T-helper 1 cell (primary cell): ENCODE measurements around the gene TLK1.

ENCODE experiments used
- DNase-seq, 5 donors: peaks; one replicate each; pipeline ENCODE4 v3.0.0-alpha.2; 2012 to 2020

TLK1 gene

DNA sequence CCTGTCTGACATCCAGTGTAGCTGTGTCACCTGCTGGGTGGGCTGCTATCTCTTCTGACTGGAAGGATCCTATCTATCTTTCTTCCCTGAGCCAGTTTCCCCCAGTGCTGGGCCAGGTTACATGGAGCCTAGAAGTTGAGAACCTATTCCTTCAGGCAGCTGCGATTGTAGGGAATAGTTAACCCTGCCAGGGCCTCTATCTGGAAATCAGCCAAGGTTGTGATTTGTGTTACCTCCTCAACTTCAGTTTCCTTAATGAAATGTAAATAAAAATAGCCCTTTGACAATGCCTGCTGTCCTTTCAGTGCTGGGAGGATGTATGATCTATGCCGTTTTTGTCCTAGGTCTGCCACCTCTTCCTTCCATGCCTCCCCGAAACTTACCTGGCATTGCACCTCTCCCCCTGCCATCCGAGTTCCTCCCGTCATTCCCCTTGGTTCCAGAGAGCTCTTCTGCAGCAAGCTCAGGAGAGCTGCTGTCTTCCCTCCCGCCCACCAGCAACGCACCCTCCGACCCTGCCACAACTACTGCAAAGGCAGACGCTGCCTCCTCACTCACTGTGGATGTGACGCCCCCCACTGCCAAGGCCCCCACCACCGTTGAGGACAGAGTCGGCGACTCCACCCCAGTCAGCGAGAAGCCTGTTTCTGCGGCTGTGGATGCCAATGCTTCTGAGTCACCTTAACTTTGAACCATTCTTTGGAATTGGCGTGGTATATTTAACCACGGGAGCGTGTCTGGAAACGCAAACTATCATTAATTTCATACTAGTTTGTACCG is 195.1 kb downstream of the TLK1 start:
- DNase-seq: no peak

DNA sequence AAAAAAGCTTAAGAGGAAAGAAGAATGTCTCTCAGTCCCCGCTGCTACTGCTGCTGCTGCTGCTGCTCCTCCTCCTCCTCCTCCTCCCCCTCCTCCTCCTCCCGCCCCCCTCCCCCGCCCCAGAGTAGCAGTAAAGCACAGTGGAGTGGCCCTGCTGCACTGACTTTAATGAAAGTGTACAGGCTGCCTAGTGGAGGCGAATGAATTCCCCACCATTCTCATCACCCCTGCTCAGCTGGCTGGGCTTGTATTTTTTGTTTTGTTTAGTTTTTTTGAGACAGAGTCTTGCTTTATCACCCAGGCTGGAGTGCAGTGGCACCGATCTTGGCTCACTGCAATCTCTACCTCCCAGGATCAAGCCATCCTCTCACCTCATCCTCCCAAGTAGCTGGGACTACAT is 197.3 kb downstream of the TLK1 start:
- DNase-seq: no peak

DNA sequence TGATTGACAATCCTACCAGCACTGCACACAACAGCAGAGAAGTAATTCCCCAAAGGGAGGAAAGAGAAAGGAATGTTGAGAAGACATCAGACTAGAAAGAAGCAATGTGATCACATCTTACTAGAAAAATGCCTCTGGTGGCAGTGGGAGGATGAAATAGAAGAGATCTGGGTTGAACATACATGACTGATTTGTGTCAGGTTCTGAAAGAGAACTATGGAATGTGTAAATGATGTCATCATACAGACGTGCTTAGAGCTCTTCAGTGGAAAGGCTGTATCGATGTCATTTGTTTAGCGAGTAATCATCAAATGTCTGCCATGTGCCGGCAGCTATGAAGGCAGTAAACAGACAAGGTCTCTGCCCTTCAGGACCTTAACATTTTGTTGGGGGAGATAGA is 206.8 kb downstream of the TLK1 start:
- DNase-seq: no peak

DNA sequence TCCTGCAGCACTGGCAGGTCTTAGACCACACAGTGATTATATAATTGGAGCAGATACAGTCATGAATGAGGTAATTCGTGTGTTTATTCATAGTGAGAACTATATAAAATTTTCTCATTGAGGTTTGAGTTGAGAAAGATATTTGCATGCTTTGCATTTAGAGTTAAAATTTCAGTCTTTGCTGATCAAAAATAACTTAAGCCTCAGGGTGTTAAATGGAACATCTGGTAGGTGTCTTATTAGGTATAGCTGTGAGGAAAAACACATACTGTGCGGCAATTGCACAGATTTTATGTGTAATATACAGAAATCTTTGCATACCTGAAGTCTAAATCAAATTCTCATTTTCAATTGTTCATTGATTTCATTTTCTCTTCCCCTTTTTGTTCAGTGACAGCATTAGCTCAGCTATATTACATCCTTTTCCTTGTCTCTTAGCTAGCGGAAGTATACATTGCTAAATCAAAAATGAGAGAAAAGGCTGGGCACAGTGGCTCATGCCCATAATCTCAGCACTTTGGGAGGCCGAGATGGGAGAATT is 210.4 kb downstream of the TLK1 start:
- DNase-seq: no peak

DNA sequence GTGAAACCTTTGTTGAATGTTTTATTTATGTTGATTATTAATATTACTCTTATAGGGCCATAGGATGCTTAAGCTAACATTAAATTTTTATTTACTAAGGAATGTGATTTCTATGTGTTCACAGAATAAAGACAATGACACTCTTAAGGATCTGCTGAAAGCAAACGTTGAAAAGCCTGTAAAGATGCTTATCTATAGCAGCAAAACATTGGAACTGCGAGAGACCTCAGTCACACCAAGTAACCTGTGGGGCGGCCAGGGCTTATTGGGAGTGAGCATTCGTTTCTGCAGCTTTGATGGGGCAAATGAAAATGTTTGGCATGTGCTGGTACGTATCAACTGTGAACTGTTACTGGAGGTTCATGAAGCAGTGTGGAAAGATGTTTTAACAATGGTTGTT is 211.3 kb downstream of the TLK1 start:
- DNase-seq: no peak

DNA sequence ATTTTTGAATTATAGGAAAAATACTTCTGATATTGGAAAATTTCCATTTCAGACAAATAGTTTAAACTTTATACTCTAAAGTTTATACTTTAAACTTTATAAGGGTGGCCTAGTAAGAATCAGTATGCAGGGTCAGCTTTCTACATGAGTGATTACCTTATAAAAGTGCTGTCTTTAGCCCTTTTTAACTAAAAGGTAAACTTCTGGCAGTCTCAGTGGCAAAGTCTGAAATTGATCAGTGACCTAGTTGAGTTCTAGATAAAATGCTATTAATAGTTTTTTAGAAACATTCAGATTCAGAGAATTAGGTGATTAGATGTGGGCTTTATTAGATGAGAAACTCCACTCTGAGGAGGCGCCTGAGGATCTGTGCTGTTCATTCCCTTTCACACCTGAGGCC is 216.1 kb downstream of the TLK1 start:
- no peak for DNase-seq

DNA sequence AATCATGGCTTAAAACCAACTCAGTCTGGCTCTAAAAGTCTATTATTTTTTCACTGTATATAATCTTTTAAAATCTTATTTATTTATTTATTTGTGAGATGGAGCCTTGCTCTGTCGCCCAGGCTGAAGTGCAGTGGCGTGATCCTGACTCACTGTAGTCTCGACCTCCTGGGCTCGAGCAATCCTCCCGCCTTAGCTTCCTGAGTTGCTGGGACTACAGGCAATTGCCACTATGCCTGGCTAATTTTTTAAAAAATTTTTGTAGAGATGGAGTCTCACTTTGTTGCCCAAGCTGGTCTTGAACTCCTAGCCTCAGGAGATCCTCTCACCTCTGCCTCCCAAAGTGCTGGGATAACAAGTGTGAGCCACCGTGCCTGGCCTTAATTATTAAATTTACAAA is 217.1 kb downstream of the TLK1 start:
- no peak for DNase-seq

DNA sequence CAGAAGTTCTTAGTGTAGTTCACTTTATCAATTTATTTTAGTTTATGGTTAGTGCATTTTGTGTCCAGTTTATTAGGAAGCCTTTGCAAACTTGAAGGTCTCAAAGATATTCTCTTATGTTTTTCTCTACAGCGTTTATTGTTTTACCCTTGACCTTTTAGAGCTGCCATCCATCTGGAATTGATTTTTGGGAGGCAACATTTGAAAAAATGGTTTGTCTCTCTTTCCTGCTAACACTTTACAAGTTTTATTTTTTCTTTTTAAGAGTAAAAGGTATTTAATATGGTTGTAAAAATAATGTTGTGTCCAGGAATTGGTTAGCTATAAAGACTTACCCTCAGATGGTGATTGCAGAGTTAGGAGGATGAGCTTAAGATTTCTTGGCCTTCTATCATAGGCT is 217.7 kb downstream of the TLK1 start:
- no peak for DNase-seq

DNA sequence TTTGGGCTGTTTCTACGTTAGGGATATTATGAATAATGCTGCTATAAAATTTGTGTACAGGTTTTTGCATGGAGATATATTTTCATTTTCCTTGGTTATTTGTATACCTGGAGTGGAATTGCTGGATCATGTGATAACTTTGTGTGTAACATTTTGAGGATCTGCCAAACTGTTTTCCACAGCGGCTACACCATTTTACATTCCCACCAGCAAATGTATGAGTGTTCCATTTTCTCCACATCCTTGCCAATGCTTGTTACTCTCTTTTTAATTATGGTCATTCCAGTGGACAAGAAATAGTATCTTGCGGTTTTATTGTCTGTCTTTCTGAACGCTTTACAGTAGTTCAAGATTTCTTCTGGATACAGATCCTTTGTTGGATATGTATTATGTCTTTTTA is 218.1 kb downstream of the TLK1 start:
- no peak for DNase-seq
